ENCODE measurements around the gene SMARCA4.

Gene SMARCA4

GRCh38 chr19:11023710-11024109 is 62.9 kb downstream of the SMARCA4 start:
- TF ChIP-seq CTCF (IDR thresholded peaks at IDR 0.05; ENCODE audit: control insufficient read depth, insufficient read depth, low read depth, low read length, missing control alignments): no peak
- DNase-seq (ENCODE audit: low read depth): no peak
- H3K4me3 ChIP-seq (ENCODE audit: control insufficient read depth, low read depth, low read length): no peak overlapping the region

- TF ChIP-seq CTCF (IDR thresholded peaks at IDR 0.05; ENCODE audit: control insufficient read depth, insufficient read depth, low read depth, low read length, missing control alignments): no peak
- no peak for DNase-seq (ENCODE audit: low read depth)
- no peak overlapping the region for H3K4me3 ChIP-seq (ENCODE audit: control insufficient read depth, low read depth, low read length)
Measured at GRCh38 chr19:11024259-11024658, 63.4 kb downstream of the SMARCA4 start.

- TF ChIP-seq CTCF (IDR thresholded peaks at IDR 0.05; ENCODE audit: control insufficient read depth, insufficient read depth, low read depth, low read length, missing control alignments): no peak
- no peak overlapping the region for H3K4me3 ChIP-seq (ENCODE audit: control insufficient read depth, low read depth, low read length)
- DNase-seq (ENCODE audit: low read depth): no peak
Measured at GRCh38 chr19:11025006-11025405, 64.2 kb downstream of the SMARCA4 start.

GRCh38 chr19:11025445-11025844 is 64.6 kb downstream of the SMARCA4 start:
- no peak for TF ChIP-seq CTCF (IDR thresholded peaks at IDR 0.05; ENCODE audit: control insufficient read depth, insufficient read depth, low read depth, low read length, missing control alignments)
- DNase-seq (ENCODE audit: low read depth): no peak

GRCh38 chr19:11025997-11026396 is 65.2 kb downstream of the SMARCA4 start:
- DNase-seq (ENCODE audit: low read depth): no peak
- TF ChIP-seq CTCF (IDR thresholded peaks at IDR 0.05; ENCODE audit: control insufficient read depth, insufficient read depth, low read depth, low read length, missing control alignments): no peak

More at GRCh38 chr19:11025445-11025844, 64.6 kb downstream of the SMARCA4 start:
- H3K4me3 ChIP-seq (ENCODE audit: control insufficient read depth, low read depth, low read length): no peak overlapping the region

GRCh38 chr19:11027381-11027780 is 66.6 kb downstream of the SMARCA4 start:
- TF ChIP-seq CTCF (IDR thresholded peaks at IDR 0.05; ENCODE audit: control insufficient read depth, insufficient read depth, low read depth, low read length, missing control alignments): no peak
- DNase-seq (ENCODE audit: low read depth): no peak
- no peak overlapping the region for H3K4me3 ChIP-seq (ENCODE audit: control insufficient read depth, low read depth, low read length)

More at GRCh38 chr19:11025997-11026396, 65.2 kb downstream of the SMARCA4 start:
- no peak overlapping the region for H3K4me3 ChIP-seq (ENCODE audit: control insufficient read depth, low read depth, low read length)

- H3K4me3 ChIP-seq (ENCODE audit: control insufficient read depth, low read depth, low read length): no peak overlapping the region
- no peak for DNase-seq (ENCODE audit: low read depth)
- TF ChIP-seq CTCF (IDR thresholded peaks at IDR 0.05; ENCODE audit: control insufficient read depth, insufficient read depth, low read depth, low read length, missing control alignments): no peak
Measured at GRCh38 chr19:11028146-11028545, 67.3 kb downstream of the SMARCA4 start.
